ENCODE measurements around the gene PXYLP1.
"Not testable (repeated sequence)": the region's sequence is repeated elsewhere in the genome, so short reads cannot be mapped to it uniquely, and the experiment has no call there.

GRCh38 chr3:141211306-141211705, 20.3 kb upstream of the PXYLP1 start:
- not testable (repeated sequence) for TF ChIP-seq EZH2 (IDR thresholded peaks at IDR 0.05; ENCODE audit: insufficient read depth, poor library complexity, severe bottlenecking); EZH2phosphoT487 (IDR thresholded peaks at IDR 0.05; ENCODE audit: insufficient read depth, low read depth)

All from GM23248 (cell line).